ENCODE results near the gene NANOG.

- TF ChIP-seq, protein P1, sequence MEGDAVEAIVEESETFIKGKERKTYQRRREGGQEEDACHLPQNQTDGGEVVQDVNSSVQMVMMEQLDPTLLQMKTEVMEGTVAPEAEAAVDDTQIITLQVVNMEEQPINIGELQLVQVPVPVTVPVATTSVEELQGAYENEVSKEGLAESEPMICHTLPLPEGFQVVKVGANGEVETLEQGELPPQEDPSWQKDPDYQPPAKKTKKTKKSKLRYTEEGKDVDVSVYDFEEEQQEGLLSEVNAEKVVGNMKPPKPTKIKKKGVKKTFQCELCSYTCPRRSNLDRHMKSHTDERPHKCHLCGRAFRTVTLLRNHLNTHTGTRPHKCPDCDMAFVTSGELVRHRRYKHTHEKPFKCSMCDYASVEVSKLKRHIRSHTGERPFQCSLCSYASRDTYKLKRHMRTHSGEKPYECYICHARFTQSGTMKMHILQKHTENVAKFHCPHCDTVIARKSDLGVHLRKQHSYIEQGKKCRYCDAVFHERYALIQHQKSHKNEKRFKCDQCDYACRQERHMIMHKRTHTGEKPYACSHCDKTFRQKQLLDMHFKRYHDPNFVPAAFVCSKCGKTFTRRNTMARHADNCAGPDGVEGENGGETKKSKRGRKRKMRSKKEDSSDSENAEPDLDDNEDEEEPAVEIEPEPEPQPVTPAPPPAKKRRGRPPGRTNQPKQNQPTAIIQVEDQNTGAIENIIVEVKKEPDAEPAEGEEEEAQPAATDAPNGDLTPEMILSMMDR (IDR thresholded peaks at IDR 0.05): no peak
- TF ChIP-seq POLR2A (IDR thresholded peaks at IDR 0.05): no peak
Observed at GRCh38 chr12:7797698-7798398, 8.6 kb downstream of the NANOG start.

Measured in body of pancreas (tissue), 4 donors.